RWPE2 (cell line): Measurements from ENCODE around the gene SLC25A22.

Source experiments
- ATAC-seq: fragments of 200-7000 bp; cut with Tn5 transposase; 3 replicates; pipeline ENCODE4 v1.9.1; 2021; ENCODE audit warnings: low read depth
- DNase-seq: peaks from one replicate; pipeline ENCODE4 v3.0.0-alpha.2; 2020; ENCODE audit warnings: low spot score
- H3K27ac ChIP-seq: fragments of 450-650 bp; 2 replicates; pipeline ENCODE4 v1.5.1; 2017; ENCODE audit warnings: mild to moderate bottlenecking; ENCODE audit not compliant: poor library complexity, severe bottlenecking
- H3K27me3 ChIP-seq: fragments of 250-450 bp; sonication (Bioruptor Pico); 2 replicates; pipeline ENCODE4 v1.5.1; 2021; ENCODE audit warnings: mild to moderate bottlenecking, moderate library complexity; ENCODE audit not compliant: insufficient read depth, poor library complexity, severe bottlenecking
- H3K36me3 ChIP-seq: fragments of 250-450 bp; sonication (Bioruptor Pico); 2 replicates; pipeline ENCODE4 v1.5.1; 2020; ENCODE audit warnings: low read depth, mild to moderate bottlenecking, moderate library complexity
- H3K4me1 ChIP-seq: fragments of 250-450 bp; sonication (Bioruptor Pico); 2 replicates; pipeline ENCODE4 v1.5.1; 2021; ENCODE audit warnings: mild to moderate bottlenecking, moderate library complexity; ENCODE audit not compliant: insufficient read depth, poor library complexity, severe bottlenecking
- H3K4me3 ChIP-seq: fragments of 250-450 bp; sonication (Bioruptor Pico); 2 replicates; pipeline ENCODE4 v1.5.1; 2021; ENCODE audit warnings: mild to moderate bottlenecking, moderate library complexity; ENCODE audit not compliant: severe bottlenecking
- H3K9me3 ChIP-seq: fragments of 250-450 bp; sonication (Bioruptor Pico); 2 replicates; pipeline ENCODE4 v1.5.1; 2021; ENCODE audit warnings: mild to moderate bottlenecking, moderate library complexity; ENCODE audit not compliant: severe bottlenecking
- CTCF ChIP-seq: fragments of 450-650 bp; IDR thresholded peaks from one replicate; pipeline ENCODE4 v1.5.1; 2017; ENCODE audit warnings: mild to moderate bottlenecking, moderate library complexity; ENCODE audit not compliant: poor library complexity, severe bottlenecking

Gene SLC25A22

DNA sequence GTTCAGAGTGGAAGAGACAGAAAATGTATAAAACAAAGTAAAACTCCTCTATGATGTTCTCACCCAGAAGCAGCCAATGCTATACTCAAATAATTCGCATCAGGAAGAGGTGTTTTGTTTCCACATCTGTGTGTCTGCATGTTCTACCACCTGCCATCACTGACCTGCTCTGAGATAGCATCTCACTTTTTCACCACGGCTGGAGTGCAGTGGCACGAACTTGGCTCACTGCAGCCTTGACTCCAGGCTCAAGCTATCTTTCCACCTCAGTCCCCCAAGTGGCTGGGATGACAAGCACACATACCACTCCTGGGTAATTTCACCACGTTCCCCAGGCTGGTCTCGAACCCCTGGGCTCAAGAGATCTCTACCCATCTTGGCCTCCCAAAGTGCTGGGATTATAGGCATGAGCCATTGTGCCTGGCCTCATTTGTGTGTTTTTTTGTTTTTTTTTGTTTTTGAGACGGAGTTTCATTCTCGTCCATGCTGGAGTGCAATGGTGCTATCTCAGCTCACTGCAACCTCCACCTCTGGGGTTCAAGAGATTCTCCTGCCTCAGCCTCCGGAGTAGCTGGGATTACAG lies 36.5 kb downstream of the SLC25A22 start:
- no peak for DNase-seq
- Histone ChIP-seq H3K36me3 (peaks cover 87% of the 10 kb centered on the region), H3K27me3 (no peaks in the 10 kb centered on the region), H3K9me3 (no peaks in the 10 kb centered on the region), H3K4me1 (peaks cover 16% of the 10 kb centered on the region), H3K4me3 (no peak overlapping the region), H3K27ac (peak overlapping the region; percentile 87)
- no peak for TF ChIP-seq CTCF
- no peak for ATAC-seq

DNA sequence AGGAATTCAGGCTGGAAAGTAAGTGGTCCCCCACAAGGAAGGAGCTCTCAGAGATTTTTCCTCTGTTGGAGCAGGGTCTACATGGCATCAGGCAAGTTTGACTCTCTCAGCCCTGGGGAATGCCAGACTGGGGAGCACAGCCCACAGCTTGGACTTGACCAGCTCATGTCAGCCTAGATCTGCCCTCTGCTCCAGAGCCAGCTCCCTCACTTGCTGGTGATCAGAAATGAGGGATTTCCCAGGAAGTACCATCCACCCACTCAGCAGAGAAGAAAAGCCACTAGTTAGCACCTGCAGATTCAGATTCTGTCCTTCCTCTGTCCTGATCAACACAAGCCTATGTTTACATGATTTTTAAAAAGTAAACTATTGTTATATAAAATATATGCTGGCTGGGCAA lies 37.8 kb downstream of the SLC25A22 start:
- Histone ChIP-seq H3K27me3 (no peaks in the 10 kb centered on the region), H3K4me1 (peaks cover 16% of the 10 kb centered on the region), H3K4me3 (no peak overlapping the region), H3K27ac (no peak overlapping the region), H3K9me3 (no peaks in the 10 kb centered on the region), H3K36me3 (peaks cover 85% of the 10 kb centered on the region)
- DNase-seq, result no peak
- ATAC-seq, result no peak
- TF ChIP-seq CTCF, result no peak

DNA sequence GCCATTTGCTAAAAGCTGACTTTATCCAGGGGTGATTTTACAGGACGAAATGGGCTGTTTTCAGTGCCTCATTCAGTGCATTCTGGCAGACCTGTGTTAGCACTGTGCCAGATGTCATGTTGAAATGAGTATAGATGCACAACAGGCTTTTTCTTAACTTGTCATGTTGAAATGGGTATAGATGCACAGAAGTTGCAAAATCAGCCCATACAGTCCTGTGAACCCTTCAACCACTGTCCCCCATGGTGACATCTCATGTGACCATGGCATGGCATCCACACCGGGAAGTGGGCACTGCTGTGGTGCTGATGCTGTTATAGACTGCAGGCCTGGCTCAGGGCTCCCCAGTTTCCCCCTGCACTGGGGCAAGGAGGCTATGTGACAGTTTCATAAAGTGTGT lies 48.4 kb downstream of the SLC25A22 start:
- Histone ChIP-seq H3K4me1 (peaks cover 7% of the 10 kb centered on the region), H3K36me3 (peaks cover 26% of the 10 kb centered on the region), H3K27me3 (no peaks in the 10 kb centered on the region), H3K9me3 (no peaks in the 10 kb centered on the region), H3K4me3 (no peak overlapping the region), H3K27ac (no peak overlapping the region)
- no peak for TF ChIP-seq CTCF
- DNase-seq (no peak), ATAC-seq (no peak)

DNA sequence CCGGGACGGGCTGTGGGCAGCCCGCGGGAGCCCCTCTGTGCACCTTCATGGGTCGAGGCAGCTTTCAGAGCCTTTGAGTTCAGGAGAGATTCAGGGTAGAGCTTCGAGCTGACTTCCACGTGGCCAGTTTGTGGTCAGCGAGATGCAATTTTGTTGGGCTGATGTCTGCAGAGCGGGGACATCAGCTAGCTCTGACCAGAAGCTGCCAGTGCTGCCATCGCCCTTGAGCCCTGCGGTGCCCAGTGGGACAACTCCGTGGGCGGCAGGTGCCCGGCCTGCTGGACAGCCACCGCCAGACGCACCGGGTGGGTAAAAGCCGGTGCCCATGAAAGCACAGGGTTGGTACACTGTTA lies 50.1 kb downstream of the SLC25A22 start:
- Histone ChIP-seq H3K4me3 (peak overlapping the region; percentile 81), H3K36me3 (peaks cover 25% of the 10 kb centered on the region), H3K27ac (peak overlapping the region; percentile 63), H3K4me1 (peaks cover 7% of the 10 kb centered on the region), H3K9me3 (no peaks in the 10 kb centered on the region), H3K27me3 (no peaks in the 10 kb centered on the region)
- DNase-seq (no peak), ATAC-seq (peak; percentile 5; the same call in 1 of the 3 replicates)
- no peak for TF ChIP-seq CTCF

GRCh38 chr11:747158-748006 lies 50.7 kb downstream of the SLC25A22 start, which contains the start of gene TALDO1:
TALDO1 (plus strand) TSS chr11:747464; CDS start chr11:747482, 18 bp downstream.
- H3K27me3 ChIP-seq, result no peaks in the 10 kb centered on the region
- peaks cover 7% of the 10 kb centered on the region for H3K4me1 ChIP-seq
- no peaks in the 10 kb centered on the region for H3K9me3 ChIP-seq
- H3K4me3 ChIP-seq, result peak within 1 kb of the TSS; percentile 81
- ATAC-seq, result peak; percentile 91
- peak; percentile 28 for TF ChIP-seq CTCF
- peak; percentile 92 for DNase-seq
- peaks cover 19% of the 10 kb centered on the region for H3K36me3 ChIP-seq
- H3K27ac ChIP-seq, result peak within 1 kb of the TSS; percentile 63
